ENCODE data around the gene CA12. TPM values are rescaled to one million over a fixed set of nuclear protein-coding genes. Genes with fewer than 3 reads are reported as not detected.

CA12 gene
- total and polyA plus RNA-seq, 9 of the 15 experiments (the other 6 are each of a cell fraction or from before 2014, with no cell fraction given), result 0.01 to 0.78 (median 0.15) TPM; not detected in 1

DNA sequence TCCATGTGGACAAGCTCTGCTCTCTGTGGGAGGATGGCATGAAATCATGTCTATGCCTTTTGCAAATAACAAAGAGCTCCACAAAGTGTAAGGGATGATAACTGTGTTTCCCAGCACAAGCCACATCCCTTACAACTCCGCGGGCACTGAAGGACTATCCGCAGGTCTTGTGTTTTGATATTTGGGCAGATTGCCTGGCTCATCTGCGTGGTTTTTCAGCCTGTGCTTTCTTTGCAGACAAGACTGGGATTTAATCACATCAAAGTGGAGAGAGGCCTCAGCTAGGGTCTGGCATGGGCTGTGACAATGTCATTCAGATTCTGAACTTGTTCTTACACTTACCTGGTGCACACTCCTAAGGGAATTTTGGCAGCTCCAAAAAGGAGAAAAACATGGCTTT is 30.2 kb upstream of the CA12 start:
- no peak for ATAC-seq
- WGBS (ENCODE audit: insufficient coverage, low coverage, missing lambda C conversion rate), result 6% methylated on average over 4 of the region's 4 CpGs
- no peak overlapping the region for H2AFZ ChIP-seq (ENCODE audit: low read depth, low read length)
- in situ Hi-C loops (cut with MboI) (loop anchor here (25.0 kb wide), 1 partner anchor 575 kb away; no protein-coding TSS in a partner anchor), intact Hi-C loops (cut with micrococcal nuclease) (no loop called here)
- H3K9me3 ChIP-seq (replicated peaks; ENCODE audit: control insufficient read depth, insufficient read depth, low read depth, low read length), result no peaks in the 10 kb centered on the region
- no TSS peak for BruUV-seq (replicated peaks)
- CTCF ChIA-PET (ENCODE audit: low intra/inter-chr PET ratio), result no interaction called here
- FAIRE-seq, result no peak
- no peak for DNase-seq (ENCODE audit: extremely low read depth in 1 of 4, low spot score in 3 of 4)
- no peak overlapping the region for H3K27ac ChIP-seq (ENCODE audit: extremely low read depth, low read depth, low read length)
- H4K20me1 ChIP-seq (replicated peaks; ENCODE audit: control insufficient read depth, insufficient read depth, low read length), result no peaks in the 10 kb centered on the region
- H3K4me3 ChIP-seq, result no peak overlapping the region
- H3K79me2 ChIP-seq (ENCODE audit: control insufficient read depth, insufficient read depth, low read length), result no peaks in the 10 kb centered on the region
- POLR2A ChIA-PET, result interaction anchor here (0.8 to 1.9 kb wide), 4 partner anchors 9 to 123 kb away, joined by 3 to 5 read pairs (median 4); no protein-coding TSS in a partner anchor
- H3K36me3 ChIP-seq (ENCODE audit: control insufficient read depth, insufficient read depth, low read length), result no peaks in the 10 kb centered on the region
- no peak overlapping the region for H3K4me2 ChIP-seq (ENCODE audit: insufficient read depth, low read length)
- H3K4me1 ChIP-seq (replicated peaks in 1 of 2; ENCODE audit: control insufficient read depth in 2 of 2, insufficient read depth in 2 of 2, low read length in 2 of 2), result no peaks in the 10 kb centered on the region; a peak in 1 of 5 replicates
- H3K27me3 ChIP-seq (ENCODE audit: control insufficient read depth in 2 of 2, insufficient read depth in 2 of 2, low read length in 2 of 2), result peaks cover 0 to 4% of the 10 kb centered on the region in 2 experiments; a peak in 1 of 5 replicates
- H3K9me1 ChIP-seq (ENCODE audit: control insufficient read depth, insufficient read depth, low read length), result no peaks in the 10 kb centered on the region
- H3K9ac ChIP-seq (ENCODE audit: insufficient read depth in 1 of 2, low read depth in 2 of 2, low read length in 2 of 2), result no peak overlapping the region
- no peak for TF ChIP-seq HIVEP1 (CRISPR knock-in tag; IDR thresholded peaks at IDR 0.05)
- TF ChIP-seq ZBTB8A (IDR thresholded peaks at IDR 0.05; ENCODE audit: partially characterized antibody), result no peak
- TF ChIP-seq YY1 (IDR thresholded peaks at IDR 0.05; ENCODE audit: borderline replicate concordance in 1 of 3, control insufficient read depth in 1 of 3, extremely low read depth in 1 of 3, insufficient read depth in 3 of 3, insufficient read length in 1 of 3, insufficient replicate concordance in 2 of 3, low read depth in 1 of 3, low read length in 2 of 3), result no peak
- TF ChIP-seq ZNF324 (CRISPR knock-in tag; IDR thresholded peaks at IDR 0.05), result no peak

DNA sequence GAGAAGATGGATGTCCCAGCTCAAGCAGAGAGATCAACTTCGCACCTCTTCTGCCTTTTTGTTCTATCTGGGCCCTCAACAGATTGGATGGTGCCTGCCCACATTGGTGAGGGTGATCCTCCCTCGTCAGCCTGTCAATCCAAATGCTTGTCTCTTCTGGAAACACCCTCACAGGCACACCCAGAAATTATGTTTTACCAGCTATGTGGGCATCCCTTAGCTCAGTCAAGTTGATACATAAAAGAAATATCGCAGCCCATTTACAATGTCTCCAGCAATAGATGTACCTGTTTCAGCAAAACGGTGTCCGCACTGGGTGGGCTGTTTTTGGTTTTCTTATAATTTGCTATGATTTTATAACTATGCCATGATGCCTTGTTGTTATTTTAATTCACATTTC is 27.5 kb upstream of the CA12 start:
- Histone ChIP-seq H3K4me2 (ENCODE audit: insufficient read depth, low read length) (no peak overlapping the region), H3K9me1 (ENCODE audit: control insufficient read depth, insufficient read depth, low read length) (no peaks in the 10 kb centered on the region), H4K20me1 (replicated peaks; ENCODE audit: control insufficient read depth, insufficient read depth, low read length) (no peaks in the 10 kb centered on the region), H3K4me1 (replicated peaks in 1 of 2; ENCODE audit: control insufficient read depth in 2 of 2, insufficient read depth in 2 of 2, low read length in 2 of 2) (no peaks in the 10 kb centered on the region; a peak in 1 of 5 replicates), H3K9me3 (replicated peaks; ENCODE audit: control insufficient read depth, insufficient read depth, low read depth, low read length) (no peaks in the 10 kb centered on the region), H3K27ac (ENCODE audit: extremely low read depth, low read depth, low read length) (no peak overlapping the region), H3K27me3 (ENCODE audit: control insufficient read depth in 2 of 2, insufficient read depth in 2 of 2, low read length in 2 of 2) (peaks cover 0 to 4% of the 10 kb centered on the region in 2 experiments; a peak in 1 of 5 replicates), H2AFZ (ENCODE audit: low read depth, low read length) (no peak overlapping the region), H3K36me3 (ENCODE audit: control insufficient read depth, insufficient read depth, low read length) (no peaks in the 10 kb centered on the region), H3K79me2 (ENCODE audit: control insufficient read depth, insufficient read depth, low read length) (no peaks in the 10 kb centered on the region), H3K9ac (ENCODE audit: insufficient read depth in 1 of 2, low read depth in 2 of 2, low read length in 2 of 2) (no peak overlapping the region), H3K4me3 (no peak overlapping the region)
- ChIA-PET CTCF (ENCODE audit: low intra/inter-chr PET ratio) (no interaction called here), POLR2A (interaction anchor here (0.8 kb wide), 1 partner anchor 13 kb away, joined by 4 read pairs; no protein-coding TSS in a partner anchor)
- WGBS (ENCODE audit: insufficient coverage, low coverage, missing lambda C conversion rate), result 55% methylated on average over 5 of the region's 5 CpGs
- ATAC-seq, result no peak
- in situ Hi-C loops (cut with MboI), result loop anchor here (25.0 kb wide), 1 partner anchor 572 kb away; no protein-coding TSS in a partner anchor
- no TSS peak for BruUV-seq (replicated peaks)
- DNase-seq (ENCODE audit: extremely low read depth in 1 of 4, low spot score in 3 of 4), result no peak
- intact Hi-C loops (cut with micrococcal nuclease), result loop anchor here (5.0 to 10.0 kb wide), 2 partner anchors 244 to 362 kb away; no protein-coding TSS in a partner anchor
- no peak for FAIRE-seq
- TF ChIP-seq SMARCC2 (IDR thresholded peaks at IDR 0.05; ENCODE audit: low read depth), result no peak
- 0 out of 2 replicates have a peak, but pooled peaks have one; percentile 34 for TF ChIP-seq PKNOX1 (IDR thresholded peaks at IDR 0.05)
- TF ChIP-seq MEF2A (IDR thresholded peaks at IDR 0.05; ENCODE audit: control insufficient read depth, low read depth, low read length), result no peak
